SK-N-SH (cell line): Measurements from ENCODE around the gene PKNOX2. TPM values are rescaled to one million over a fixed set of nuclear protein-coding genes. Genes with fewer than 3 reads are reported as not detected.
A peak's percentile ranks its signal among the peaks of the same experiment; 100 is the strongest.

Experiments
- CTCF ChIA-PET: fragments of 300-600, 350-600 bp; formaldehyde crosslinking; extraction: SDS; loops from one replicate; lab custom pipeline; 2021; lab: Yijun Ruan, JAX
- POLR2A ChIA-PET: fragments of 350-600 bp; sonication (Branson Sonifier 250); formaldehyde crosslinking; extraction: SDS; loops from one replicate; lab custom pipeline; 2020; ENCODE audit warnings: antibody characterized with exemption, inconsistent platforms; lab: Yijun Ruan, JAX
- DNase-seq: peaks from one replicate; pipeline ENCODE4 v3.0.0; 2012
- H2AFZ ChIP-seq: fragments of 200-600 bp; sonication (generic); 2 replicates; pipeline ENCODE4 v1.8.1; 2016; ENCODE audit warnings: antibody characterized with exemption, mild to moderate bottlenecking, low read depth
- H3F3A ChIP-seq: fragments of 200-600 bp; sonication (generic); replicated peaks from 2 replicates; pipeline ENCODE3; 2016; ENCODE audit warnings: antibody characterized with exemption, mild to moderate bottlenecking; ENCODE audit not compliant: insufficient read depth
- H3K27ac ChIP-seq, 2 experiments: fragments of 200-500 bp in 1 of 2; fragments of 200-600 bp in 1 of 2; sonication (Bioruptor generic) in 1 of 2; sonication (generic), shearing (Covaris generic) in 1 of 2; 2 replicates each; pipeline versions ENCODE4 v1.5.1 to v1.6.1; 2014 to 2016; ENCODE audit warnings: low read depth in 2 of 2, inconsistent platforms in 1 of 2, low read length in 1 of 2, mild to moderate bottlenecking in 1 of 2, mixed read lengths in 1 of 2
- H3K27me3 ChIP-seq: fragments of 200-600 bp; sonication (generic), shearing (Covaris generic); 2 replicates; pipeline ENCODE4 v1.6.1; 2016; ENCODE audit warnings: mixed run types; ENCODE audit not compliant: insufficient read depth
- H3K36me3 ChIP-seq, 2 experiments: fragments of 200-500 bp in 1 of 2; fragments of 200-600 bp in 1 of 2; sonication (Bioruptor generic) in 1 of 2; sonication (generic) in 1 of 2; replicated peaks in 1 of 2; 2 replicates each; pipeline versions ENCODE3 to v1.5.1; 2014 to 2016; ENCODE audit warnings: low read length in 1 of 2, mild to moderate bottlenecking in 1 of 2; ENCODE audit not compliant: insufficient read depth in 2 of 2, control insufficient read depth in 1 of 2
- H3K4me1 ChIP-seq, 2 experiments: fragments of 200-500 bp in 1 of 2; fragments of 200-600 bp in 1 of 2; sonication (Bioruptor generic) in 1 of 2; sonication (generic), shearing (Covaris generic) in 1 of 2; 2 replicates each; pipeline versions ENCODE4 v1.5.1 to v1.6.1; 2014 to 2016; ENCODE audit warnings: low read depth in 1 of 2, low read length in 1 of 2, mixed run types in 1 of 2; ENCODE audit not compliant: insufficient read depth in 2 of 2, control insufficient read depth in 1 of 2
- H3K4me2 ChIP-seq: fragments of 200-600 bp; sonication (generic), shearing (Covaris generic); 2 replicates; pipeline ENCODE4 v1.6.1; 2017; ENCODE audit warnings: mixed run types
- H3K4me3 ChIP-seq, 2 experiments: fragments of 200-500 bp in 1 of 2; fragments of 200-600 bp in 1 of 2; sonication (Bioruptor generic) in 1 of 2; sonication (generic), shearing (Covaris generic) in 1 of 2; 2 replicates each; pipeline versions ENCODE4 v1.5.1 to v1.8.1; 2014 to 2016; ENCODE audit warnings: low read depth in 2 of 2, inconsistent platforms in 1 of 2, low read length in 1 of 2, mild to moderate bottlenecking in 1 of 2, mixed read lengths in 1 of 2, moderate library complexity in 1 of 2
- H3K79me2 ChIP-seq: fragments of 200-600 bp; sonication (generic); 2 replicates; pipeline ENCODE4 v1.8.1; 2017; ENCODE audit warnings: mild to moderate bottlenecking; ENCODE audit not compliant: insufficient read depth
- H3K9ac ChIP-seq: fragments of 200-600 bp; sonication (generic); 2 replicates; pipeline ENCODE4 v1.6.1; 2017; ENCODE audit warnings: mixed run types
- H3K9me2 ChIP-seq: fragments of 200-600 bp; sonication (generic); 2 replicates; pipeline ENCODE4 v1.6.1; 2017; ENCODE audit warnings: mixed run types
- H3K9me3 ChIP-seq: fragments of 200-600 bp; sonication (generic); 2 replicates; pipeline ENCODE4 v1.6.1; 2017; ENCODE audit warnings: mixed run types, mild to moderate bottlenecking, moderate library complexity
- H4K20me1 ChIP-seq: fragments of 200-600 bp; sonication (generic); 2 replicates; pipeline ENCODE4 v1.6.1; 2017; ENCODE audit warnings: mild to moderate bottlenecking, mixed run types; ENCODE audit not compliant: insufficient read depth
- EP300 ChIP-seq, 2 experiments: IDR thresholded peaks; 2 replicates each; pipeline versions ENCODE4 v1.4.0 to v1.6.1; 2012; ENCODE audit warnings: borderline replicate concordance in 1 of 2, low read depth in 1 of 2, low read length in 1 of 2
- EZH2phosphoT487 ChIP-seq: fragments of 200-600 bp; sonication (generic); IDR thresholded peaks from 2 replicates; pipeline ENCODE4 v1.6.1; 2017; ENCODE audit warnings: low read depth, mixed run types, mild to moderate bottlenecking, antibody characterized with exemption, moderate library complexity, borderline replicate concordance
- FOSL2 ChIP-seq: IDR thresholded peaks from 2 replicates; pipeline ENCODE4 v1.4.0; 2012; ENCODE audit warnings: low read depth, mild to moderate bottlenecking, moderate library complexity, borderline replicate concordance
- FOXJ3 ChIP-seq: sonication (generic); formaldehyde crosslinking; IDR thresholded peaks from 2 replicates; pipeline ENCODE4 v1.5.1; 2020; ENCODE audit warnings: mild to moderate bottlenecking, missing genetic modification reagents
- FOXM1 ChIP-seq: IDR thresholded peaks from 2 replicates; pipeline ENCODE4 v1.4.0; 2012; ENCODE audit warnings: low read depth, mild to moderate bottlenecking
- GABPA ChIP-seq: IDR thresholded peaks from 2 replicates; pipeline ENCODE4 v1.4.0; 2012; ENCODE audit warnings: low read depth, mild to moderate bottlenecking
- GATA2 ChIP-seq: sonication (generic); formaldehyde crosslinking; IDR thresholded peaks from 2 replicates; pipeline ENCODE4 v1.5.0; 2020; ENCODE audit warnings: mild to moderate bottlenecking, missing genetic modification reagents
- IRF3 ChIP-seq: fragments of 150-350 bp; IDR thresholded peaks from 2 replicates; pipeline ENCODE4 v1.6.1; 2016; ENCODE audit warnings: mild to moderate bottlenecking, low read depth, low read length
- JUND ChIP-seq: IDR thresholded peaks from 2 replicates; pipeline ENCODE4 v1.4.0; 2012
- MEF2A ChIP-seq: IDR thresholded peaks from 2 replicates; pipeline ENCODE4 v1.4.0; 2012; ENCODE audit warnings: low read depth, borderline replicate concordance
- MXI1 ChIP-seq: IDR thresholded peaks from 2 replicates; pipeline ENCODE4 v1.6.1; 2012; ENCODE audit warnings: mild to moderate bottlenecking, low read depth, low read length, improper control_type of control experiment
- NFIC ChIP-seq: IDR thresholded peaks from 2 replicates; pipeline ENCODE4 v1.4.0; 2012; ENCODE audit warnings: borderline replicate concordance
- NRF1 ChIP-seq: IDR thresholded peaks from 2 replicates; pipeline ENCODE4 v1.6.1; 2012; ENCODE audit warnings: low read depth, mild to moderate bottlenecking, low read length
- POLR2AphosphoS5 ChIP-seq: IDR thresholded peaks from 2 replicates; pipeline ENCODE4 v1.6.1; 2012; ENCODE audit warnings: low read depth, low read length
- RAD21 ChIP-seq: IDR thresholded peaks from 2 replicates; pipeline ENCODE4 v1.6.1; 2012; ENCODE audit warnings: mild to moderate bottlenecking, low read length
- RCOR1 ChIP-seq: fragments of 150-350 bp; IDR thresholded peaks from 2 replicates; pipeline ENCODE4 v1.6.1; 2017; ENCODE audit warnings: antibody characterized with exemption, low read length
- SMC3 ChIP-seq: IDR thresholded peaks from 2 replicates; pipeline ENCODE4 v1.6.1; 2012; ENCODE audit warnings: low read depth, low read length, improper control_type of control experiment
- TAF1 ChIP-seq: IDR thresholded peaks from 2 replicates; pipeline ENCODE4 v1.6.1; 2012; ENCODE audit warnings: low read depth, mild to moderate bottlenecking, low read length, moderate library complexity, borderline replicate concordance
- TCF12 ChIP-seq: IDR thresholded peaks from 2 replicates; pipeline ENCODE4 v1.4.0; 2012
- TEAD4 ChIP-seq: IDR thresholded peaks from 2 replicates; pipeline ENCODE4 v1.4.0; 2012; ENCODE audit warnings: mild to moderate bottlenecking, borderline replicate concordance; ENCODE audit not compliant: insufficient read depth
- YY1 ChIP-seq: IDR thresholded peaks from 2 replicates; pipeline ENCODE4 v1.4.0; 2012; ENCODE audit warnings: low read depth, mild to moderate bottlenecking
- WGBS: methylation state at CpG from one replicate; pipeline ENCODE4 v1.1.6; 2017; ENCODE audit warnings: low lambda C conversion rate; 5-methylcytosine and 5-hydroxymethylcytosine counted together
- polyA plus RNA-seq, 3 experiments: library from polyadenylated mRNA; depleted of rRNA; stranded (reverse); fragments of >200 nt; gene quantifications; 2 replicates each; pipeline ENCODE4 v1.2.3, GENCODE V29; 2012
- TF ChIP-seq, protein P1 (sequence below): IDR thresholded peaks from 2 replicates; pipeline ENCODE4 v1.4.0; 2012; ENCODE audit warnings: low read depth

The PKNOX2 gene
- polyA plus RNA-seq, 1 of the 3 experiments (the other 2 are of a cell fraction) = 0.02 TPM

DNA sequence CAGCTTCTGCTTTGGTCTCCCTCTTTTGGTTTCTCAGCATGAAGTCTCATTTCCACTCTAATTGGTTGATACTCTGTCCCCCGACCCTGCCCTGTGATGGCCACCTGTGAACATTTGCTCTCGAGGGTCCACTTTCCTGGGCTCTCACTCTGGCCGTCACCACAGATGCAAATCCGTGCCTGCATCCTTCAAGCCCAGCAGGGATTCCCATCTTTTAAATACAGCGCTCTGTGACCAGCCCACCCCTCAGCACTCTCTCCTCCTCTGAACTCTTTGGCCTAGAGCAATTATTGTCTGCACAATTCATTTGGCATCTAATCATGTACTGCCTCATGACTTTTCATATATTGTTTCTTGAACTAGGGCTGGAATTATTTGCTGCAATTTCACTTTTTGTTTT lies 26.0 kb downstream of the PKNOX2 start:
- Histone ChIP-seq H3K27ac (no peak overlapping the region), H3K79me2 (no peaks in the 10 kb centered on the region), H3K4me3 (no peak overlapping the region), H3K36me3 (no peaks in the 10 kb centered on the region), H3K4me1 (peaks cover 0 to 11% of the 10 kb centered on the region in 2 experiments; a peak in 1 of 4 replicates), H3K27me3 (no peaks in the 10 kb centered on the region; the same call in 1 of the 2 replicates), H3K9ac (no peak overlapping the region), H4K20me1 (no peaks in the 10 kb centered on the region), H3K4me2 (no peak overlapping the region), H3K9me3 (no peaks in the 10 kb centered on the region), H3K9me2 (no peaks in the 10 kb centered on the region), H3F3A (no peaks in the 10 kb centered on the region), H2AFZ (no peak overlapping the region)
- POLR2A ChIA-PET = no interaction called here
- WGBS = 36% methylated on average over 5 of the region's 5 CpGs
- no peak for TF ChIP-seq NRF1
- TF ChIP-seq EP300 (IDR thresholded peaks at IDR 0.05; ENCODE audit: borderline replicate concordance in 1 of 2, low read depth in 1 of 2, low read length in 1 of 2) = no peak
- TF ChIP-seq SMC3 = no peak
- no peak for TF ChIP-seq RCOR1
- TF ChIP-seq RAD21 = no peak
- no peak for TF ChIP-seq GATA2 (CRISPR knock-in tag)
- no peak for TF ChIP-seq IRF3
- no peak for TF ChIP-seq JUND
- TF ChIP-seq EZH2phosphoT487 = no peak
- no peak for TF ChIP-seq MXI1
- no peak for TF ChIP-seq FOSL2
- TF ChIP-seq MEF2A = no peak
- TF ChIP-seq, protein P1, sequence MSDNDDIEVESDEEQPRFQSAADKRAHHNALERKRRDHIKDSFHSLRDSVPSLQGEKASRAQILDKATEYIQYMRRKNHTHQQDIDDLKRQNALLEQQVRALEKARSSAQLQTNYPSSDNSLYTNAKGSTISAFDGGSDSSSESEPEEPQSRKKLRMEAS = no peak
- no peak for TF ChIP-seq TCF12
- no peak for TF ChIP-seq TEAD4
- TF ChIP-seq NFIC = no peak
- no peak for TF ChIP-seq FOXJ3 (CRISPR knock-in tag)
- no peak for TF ChIP-seq POLR2AphosphoS5
- DNase-seq = no peak
- CTCF ChIA-PET = interaction anchor here (2.0 kb wide), 1 partner anchor 157 kb away, joined by 6 read pairs; no protein-coding TSS in a partner anchor

DNA sequence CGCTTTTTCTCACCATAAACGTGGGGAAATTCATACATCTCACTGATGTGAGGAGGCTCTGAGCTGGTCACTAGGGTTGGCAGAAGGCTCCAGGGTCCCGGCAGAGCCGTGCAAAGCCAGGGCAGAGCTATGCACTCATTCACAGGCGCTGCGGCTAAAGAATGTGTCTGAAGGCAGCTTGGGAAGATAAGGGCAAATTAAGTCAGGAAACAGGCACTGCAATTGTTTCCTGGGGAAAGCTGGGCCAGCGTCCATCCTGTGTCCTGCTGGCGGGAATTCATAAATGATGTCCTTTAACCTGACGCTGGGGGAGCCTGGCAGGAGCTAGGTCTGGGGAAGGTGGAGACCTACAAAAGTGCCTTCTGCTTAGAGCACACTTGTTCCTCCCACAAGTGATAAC lies 27.6 kb downstream of the PKNOX2 start:
- ChIA-PET CTCF (interaction anchor here (0.7 to 2.0 kb wide), 8 partner anchors 9 to 155 kb away, joined by 3 to 6 read pairs (median 3); partner anchors contain the start of gene PKNOX2), POLR2A (interaction anchor here (0.5 kb wide), 1 partner anchor 224 kb away, joined by 5 read pairs; no protein-coding TSS in a partner anchor)
- H3K4me3 ChIP-seq = no peak overlapping the region
- H3K4me2 ChIP-seq = no peak overlapping the region
- no peaks in the 10 kb centered on the region for H4K20me1 ChIP-seq
- no peaks in the 10 kb centered on the region; the same call in 1 of the 2 replicates for H3K27me3 ChIP-seq
- DNase-seq = peak; percentile 74
- H3K36me3 ChIP-seq = no peaks in the 10 kb centered on the region
- no peaks in the 10 kb centered on the region for H3F3A ChIP-seq
- WGBS = 9% methylated on average over 3 of the region's 9 CpGs
- H3K4me1 ChIP-seq = peaks cover 0 to 11% of the 10 kb centered on the region in 2 experiments; a peak in 1 of 4 replicates
- no peaks in the 10 kb centered on the region for H3K9me3 ChIP-seq
- TF ChIP-seq FOXM1 (no peak), YY1 (no peak), GABPA (no peak), JUND (no peak), TAF1 (no peak), RCOR1 (peak; percentile 94), GATA2 (CRISPR knock-in tag) (peak; percentile 72)
- H3K9me2 ChIP-seq = no peaks in the 10 kb centered on the region
- H2AFZ ChIP-seq = no peak overlapping the region
- H3K79me2 ChIP-seq = no peaks in the 10 kb centered on the region
- no peak overlapping the region for H3K9ac ChIP-seq
- H3K27ac ChIP-seq = no peak overlapping the region
